IMR-90 (cell line): Measurements from ENCODE around the gene FCRL5. TPM values are rescaled to one million over a fixed set of nuclear protein-coding genes. Genes with fewer than 3 reads are reported as not detected.

ENCODE experiments used
- ATAC-seq: fragments of 200-7000 bp; cut with Tn5 transposase; 2 replicates; pipeline ENCODE4 v1.9.1; 2020; ENCODE audit warnings: low read depth, mild to moderate bottlenecking, moderate library complexity
- BruUV-seq: library from RNA; stranded (reverse); fragments of 400-500 nt; replicated peaks from 2 replicates; lab custom pipeline; 2021; lab: Mats Ljungman, UMichigan
- CTCF ChIA-PET: fragments of 300-600 bp; formaldehyde crosslinking; extraction: SDS; loops from one replicate; lab custom pipeline; 2021; ENCODE audit warnings: antibody characterized with exemption; lab: Yijun Ruan, JAX
- POLR2A ChIA-PET: fragments of 300-600 bp; sonication (Branson Sonifier 250); formaldehyde crosslinking; loops from one replicate; lab custom pipeline; 2022; ENCODE audit warnings: antibody characterized with exemption; ENCODE audit not compliant: unreplicated experiment; lab: Charles Lee
- DNase-seq: peaks from one replicate; pipeline ENCODE4 v3.0.0; 2013
- H2AFZ ChIP-seq: replicated peaks from 2 replicates; pipeline ENCODE3; 2013; ENCODE audit warnings: low read length, mild to moderate bottlenecking; ENCODE audit not compliant: poor library complexity
- H2AK5ac ChIP-seq: 2 replicates; pipeline ENCODE4 v1.6.1; 2013; ENCODE audit warnings: low read depth, low read length, inconsistent platforms
- H2AK9ac ChIP-seq: replicated peaks from 2 replicates; pipeline ENCODE3; 2013; ENCODE audit warnings: mild to moderate bottlenecking, low read depth, low read length, moderate library complexity; ENCODE audit not compliant: poor library complexity
- H2BK120ac ChIP-seq: 2 replicates; pipeline ENCODE4 v1.6.1; 2013; ENCODE audit warnings: low read depth, low read length, inconsistent platforms
- H2BK15ac ChIP-seq: 3 replicates; pipeline ENCODE4 v1.6.1; 2013; ENCODE audit warnings: low read depth, low read length, inconsistent platforms
- H2BK20ac ChIP-seq: 2 replicates; pipeline ENCODE4 v1.6.1; 2013; ENCODE audit warnings: low read depth, mild to moderate bottlenecking, inconsistent platforms, low read length, moderate library complexity
- H2BK5ac ChIP-seq: 2 replicates; pipeline ENCODE4 v1.6.1; 2013; ENCODE audit warnings: mild to moderate bottlenecking, low read depth, low read length, inconsistent platforms; ENCODE audit not compliant: poor library complexity, severe bottlenecking
- H3K14ac ChIP-seq: replicated peaks from 2 replicates; pipeline ENCODE4 v1.6.1; 2013; ENCODE audit warnings: low read depth, low read length, inconsistent platforms
- H3K18ac ChIP-seq: 2 replicates; pipeline ENCODE4 v1.6.1; 2013; ENCODE audit warnings: low read depth, low read length, control low read depth
- H3K23ac ChIP-seq: 2 replicates; pipeline ENCODE4 v1.6.1; 2013; ENCODE audit warnings: low read depth, low read length, inconsistent platforms
- H3K27ac ChIP-seq: 2 replicates; pipeline ENCODE4 v1.5.1; 2013; ENCODE audit warnings: mild to moderate bottlenecking, control low read depth, low read length; ENCODE audit not compliant: insufficient read depth
- H3K27me3 ChIP-seq: 2 replicates; pipeline ENCODE4 v1.6.1; 2013; ENCODE audit warnings: low read length; ENCODE audit not compliant: control insufficient read depth, insufficient read depth
- H3K36me3 ChIP-seq: 2 replicates; pipeline ENCODE4 v1.6.1; 2013; ENCODE audit warnings: low read length, mixed read lengths; ENCODE audit not compliant: control insufficient read depth, insufficient read depth
- H3K4ac ChIP-seq: 2 replicates; pipeline ENCODE4 v1.6.1; 2013; ENCODE audit warnings: low read depth, low read length, inconsistent platforms
- H3K4me1 ChIP-seq: 2 replicates; pipeline ENCODE4 v1.6.1; 2013; ENCODE audit warnings: low read length, mixed read lengths; ENCODE audit not compliant: control insufficient read depth, insufficient read depth
- H3K4me2 ChIP-seq: 2 replicates; pipeline ENCODE4 v1.6.1; 2013; ENCODE audit warnings: low read depth, mild to moderate bottlenecking, control low read depth, low read length, moderate library complexity
- H3K4me3 ChIP-seq: 2 replicates; pipeline ENCODE4 v1.5.1; 2013; ENCODE audit warnings: low read depth, mild to moderate bottlenecking, control low read depth, low read length, moderate library complexity; ENCODE audit not compliant: insufficient read depth
- H3K56ac ChIP-seq: 2 replicates; pipeline ENCODE4 v1.6.1; 2013; ENCODE audit warnings: low read length, inconsistent platforms; ENCODE audit not compliant: insufficient read depth; ENCODE audit errors: extremely low read depth
- H3K79me1 ChIP-seq, 2 experiments: 2 replicates each; pipeline ENCODE4 v1.6.1; 2013; ENCODE audit warnings: low read length in 2 of 2, inconsistent platforms in 1 of 2, low read depth in 1 of 2
- H3K9ac ChIP-seq: 2 replicates; pipeline ENCODE4 v1.6.1; 2013; ENCODE audit warnings: low read depth, low read length, control low read depth
- H3K9me1 ChIP-seq: 2 replicates; pipeline ENCODE4 v1.6.1; 2013; ENCODE audit warnings: low read length, inconsistent platforms; ENCODE audit not compliant: insufficient read depth
- H3K9me3 ChIP-seq: 2 replicates; pipeline ENCODE4 v1.6.1; 2013; ENCODE audit warnings: low read length; ENCODE audit not compliant: control insufficient read depth, insufficient read depth
- H4K20me1 ChIP-seq: 2 replicates; pipeline ENCODE4 v1.6.1; 2013; ENCODE audit warnings: low read length, inconsistent platforms; ENCODE audit not compliant: insufficient read depth
- H4K5ac ChIP-seq: 2 replicates; pipeline ENCODE4 v1.6.1; 2013; ENCODE audit warnings: mild to moderate bottlenecking, low read depth, low read length, control low read depth
- H4K8ac ChIP-seq, 2 experiments: 2 replicates each; pipeline ENCODE4 v1.6.1; 2013; ENCODE audit warnings: low read depth in 2 of 2, low read length in 2 of 2, control low read depth in 1 of 2, inconsistent platforms in 1 of 2
- H4K91ac ChIP-seq: 2 replicates; pipeline ENCODE4 v1.6.1; 2013; ENCODE audit warnings: low read depth, low read length, inconsistent platforms; ENCODE audit not compliant: insufficient read depth
- BHLHE40 ChIP-seq: fragments of 150-350 bp; IDR thresholded peaks from 2 replicates; pipeline ENCODE4 v1.6.1; 2016; ENCODE audit warnings: mild to moderate bottlenecking, low read depth, low read length
- CEBPB ChIP-seq: IDR thresholded peaks from 2 replicates; pipeline ENCODE4 v1.6.1; 2012; ENCODE audit warnings: low read depth, low read length, improper control_type of control experiment
- CHD1 ChIP-seq: IDR thresholded peaks from 2 replicates; pipeline ENCODE4 v1.6.1; 2012; ENCODE audit warnings: low read depth, low read length, improper control_type of control experiment
- FOS ChIP-seq: fragments of 150-350 bp; IDR thresholded peaks from 2 replicates; pipeline ENCODE4 v1.6.1; 2016; ENCODE audit warnings: low read depth, low read length
- MAFK ChIP-seq: IDR thresholded peaks from 2 replicates; pipeline ENCODE4 v1.6.1; 2012; ENCODE audit warnings: low read depth, low read length, improper control_type of control experiment
- MAZ ChIP-seq: IDR thresholded peaks from 2 replicates; pipeline ENCODE4 v1.6.1; 2012; ENCODE audit warnings: low read depth, mild to moderate bottlenecking, low read length, improper control_type of control experiment, moderate library complexity, borderline replicate concordance
- MXI1 ChIP-seq: IDR thresholded peaks from 2 replicates; pipeline ENCODE4 v1.6.1; 2012; ENCODE audit warnings: low read depth, mild to moderate bottlenecking, low read length, moderate library complexity, borderline replicate concordance
- NFE2L2 ChIP-seq: fragments of 150-350 bp; IDR thresholded peaks from 2 replicates; pipeline ENCODE4 v1.6.1; 2016; ENCODE audit warnings: low read depth, mild to moderate bottlenecking, low read length
- POLR2A ChIP-seq: IDR thresholded peaks from 2 replicates; pipeline ENCODE4 v1.6.1; 2012; ENCODE audit warnings: mild to moderate bottlenecking, low read depth, low read length
- RAD21 ChIP-seq: IDR thresholded peaks from 2 replicates; pipeline ENCODE4 v1.6.1; 2012; ENCODE audit warnings: low read length, improper control_type of control experiment
- RCOR1 ChIP-seq: IDR thresholded peaks from 2 replicates; pipeline ENCODE4 v1.6.1; 2012; ENCODE audit warnings: mild to moderate bottlenecking, low read length, improper control_type of control experiment; ENCODE audit not compliant: insufficient replicate concordance
- RFX5 ChIP-seq: IDR thresholded peaks from 2 replicates; pipeline ENCODE4 v1.8.0; 2012; ENCODE audit warnings: low read depth, mild to moderate bottlenecking, low read length, moderate library complexity
- SMC3 ChIP-seq: fragments of 150-350 bp; IDR thresholded peaks from 2 replicates; pipeline ENCODE4 v1.6.1; 2016; ENCODE audit warnings: low read depth, mild to moderate bottlenecking, antibody characterized with exemption, low read length, moderate library complexity
- dilution Hi-C: fragments of 300-500 bp; cut with HindIII; formaldehyde crosslinking; loops from one replicate; pipeline ENCODE4 v1.14.3; 2018; ENCODE audit warnings: low sequenced_read_pairs; ENCODE audit not compliant: unreplicated experiment
- in situ Hi-C: fragments of 300-500 bp; cut with MboI; formaldehyde crosslinking; loops from 3 replicates; pipeline ENCODE4 v1.14.3; 2019; ENCODE audit warnings: low sequenced_read_pairs, inconsistent platforms, mixed read lengths
- intact Hi-C: fragments of 100-400 bp; cut with micrococcal nuclease; formaldehyde crosslinking; loops from 2 replicates; pipeline ENCODE4 v1.10.0; 2022
- polyA plus RNA-seq, 3 experiments: library from polyadenylated mRNA; depleted of rRNA; stranded (reverse); fragments of >200 nt; gene quantifications; 2 replicates each; pipeline ENCODE4 v1.2.3, GENCODE V29; 2012; ENCODE audit warnings: low replicate concordance in 1 of 3
- total RNA-seq: library from RNA; depleted of rRNA; stranded (reverse); fragments of >200 nt; gene quantifications from 2 replicates; pipeline ENCODE4 v1.2.3, GENCODE V29; 2012
- TF ChIP-seq, protein P1 (sequence below): fragments of 150-350 bp; IDR thresholded peaks from 2 replicates; pipeline ENCODE4 v1.6.1; 2017; ENCODE audit warnings: mild to moderate bottlenecking, antibody characterized with exemption, low read length, low read depth
- TF ChIP-seq, protein P2 (sequence below): fragments of 150-350 bp; IDR thresholded peaks from 2 replicates; pipeline ENCODE4 v1.6.1; 2016; ENCODE audit warnings: low read depth, mild to moderate bottlenecking, low read length, moderate library complexity, borderline replicate concordance
- TF ChIP-seq, protein P3 (sequence below): conservative IDR thresholded peaks from 2 replicates; pipeline ENCODE4 v1.5.1; 2012; ENCODE audit warnings: mild to moderate bottlenecking, low read depth, low read length, improper control_type of control experiment

Gene FCRL5
- total and polyA plus RNA-seq, 2 of the 4 experiments (the other 2 are of a cell fraction), result not detected

DNA sequence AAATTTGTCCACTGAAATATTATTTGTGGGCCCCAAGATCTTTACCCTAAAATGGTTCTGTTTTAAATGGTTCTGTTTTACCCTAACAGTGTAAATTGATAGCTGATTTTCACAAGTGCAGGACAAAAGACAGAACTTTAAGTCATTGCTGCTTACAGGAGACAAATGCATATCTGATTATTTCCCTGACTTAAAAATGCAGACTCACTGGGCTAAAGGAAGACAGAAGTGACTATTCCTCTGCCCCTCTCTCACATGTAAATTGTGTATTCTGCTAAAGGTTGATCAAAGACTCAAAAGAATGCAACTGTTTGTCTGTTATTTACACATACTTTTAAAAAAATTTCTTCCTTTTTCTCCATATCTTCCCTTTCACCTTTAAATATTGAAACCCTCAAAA is 12.7 kb downstream of the FCRL5 start:
- no peak overlapping the region for H3K4me3 ChIP-seq
- CTCF ChIA-PET, result no interaction called here

More for the DNA sequence above, 12.7 kb downstream of the FCRL5 start:
- in situ Hi-C loops (no loop called here), intact Hi-C loops (no loop called here), dilution Hi-C loops (no loop called here)
- no peak overlapping the region for H3K4ac ChIP-seq
- no peak overlapping the region for H3K18ac ChIP-seq
- no peak overlapping the region for H3K23ac ChIP-seq
- no peak overlapping the region for H3K4me2 ChIP-seq
- no peak for ATAC-seq
- H4K5ac ChIP-seq, result no peak overlapping the region
- no peak overlapping the region for H2AK5ac ChIP-seq
- H2AFZ ChIP-seq, result no peak overlapping the region
- no TSS peak for BruUV-seq
- DNase-seq, result no peak
- H3K4me1 ChIP-seq, result no peaks in the 10 kb centered on the region
- no peak overlapping the region for H2AK9ac ChIP-seq
- H3K27me3 ChIP-seq, result no peaks in the 10 kb centered on the region
- H3K36me3 ChIP-seq, result no peaks in the 10 kb centered on the region
- H3K14ac ChIP-seq, result no peak overlapping the region
- no peak overlapping the region for H2BK15ac ChIP-seq
- no peaks in the 10 kb centered on the region for H4K20me1 ChIP-seq
- no peak overlapping the region for H2BK5ac ChIP-seq
- H3K9ac ChIP-seq, result no peak overlapping the region
- H4K91ac ChIP-seq, result no peak overlapping the region
- no peak overlapping the region for H2BK120ac ChIP-seq
- H3K27ac ChIP-seq, result no peak overlapping the region
- no peaks in the 10 kb centered on the region for H3K79me1 ChIP-seq
- TF ChIP-seq RAD21, result no peak
- TF ChIP-seq, protein P1, sequence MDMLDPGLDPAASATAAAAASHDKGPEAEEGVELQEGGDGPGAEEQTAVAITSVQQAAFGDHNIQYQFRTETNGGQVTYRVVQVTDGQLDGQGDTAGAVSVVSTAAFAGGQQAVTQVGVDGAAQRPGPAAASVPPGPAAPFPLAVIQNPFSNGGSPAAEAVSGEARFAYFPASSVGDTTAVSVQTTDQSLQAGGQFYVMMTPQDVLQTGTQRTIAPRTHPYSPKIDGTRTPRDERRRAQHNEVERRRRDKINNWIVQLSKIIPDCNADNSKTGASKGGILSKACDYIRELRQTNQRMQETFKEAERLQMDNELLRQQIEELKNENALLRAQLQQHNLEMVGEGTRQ, result no peak
- TF ChIP-seq MAZ, result no peak
- TF ChIP-seq POLR2A, result no peak
- TF ChIP-seq SMC3, result no peak
- TF ChIP-seq BHLHE40, result no peak
- TF ChIP-seq, protein P2, sequence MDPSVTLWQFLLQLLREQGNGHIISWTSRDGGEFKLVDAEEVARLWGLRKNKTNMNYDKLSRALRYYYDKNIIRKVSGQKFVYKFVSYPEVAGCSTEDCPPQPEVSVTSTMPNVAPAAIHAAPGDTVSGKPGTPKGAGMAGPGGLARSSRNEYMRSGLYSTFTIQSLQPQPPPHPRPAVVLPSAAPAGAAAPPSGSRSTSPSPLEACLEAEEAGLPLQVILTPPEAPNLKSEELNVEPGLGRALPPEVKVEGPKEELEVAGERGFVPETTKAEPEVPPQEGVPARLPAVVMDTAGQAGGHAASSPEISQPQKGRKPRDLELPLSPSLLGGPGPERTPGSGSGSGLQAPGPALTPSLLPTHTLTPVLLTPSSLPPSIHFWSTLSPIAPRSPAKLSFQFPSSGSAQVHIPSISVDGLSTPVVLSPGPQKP, result no peak
- TF ChIP-seq CHD1, result no peak
- no peak for TF ChIP-seq RCOR1
- no peak for TF ChIP-seq NFE2L2
- no peak for TF ChIP-seq MAFK
- TF ChIP-seq RFX5, result no peak
- TF ChIP-seq FOS, result no peak
- TF ChIP-seq, protein P3, sequence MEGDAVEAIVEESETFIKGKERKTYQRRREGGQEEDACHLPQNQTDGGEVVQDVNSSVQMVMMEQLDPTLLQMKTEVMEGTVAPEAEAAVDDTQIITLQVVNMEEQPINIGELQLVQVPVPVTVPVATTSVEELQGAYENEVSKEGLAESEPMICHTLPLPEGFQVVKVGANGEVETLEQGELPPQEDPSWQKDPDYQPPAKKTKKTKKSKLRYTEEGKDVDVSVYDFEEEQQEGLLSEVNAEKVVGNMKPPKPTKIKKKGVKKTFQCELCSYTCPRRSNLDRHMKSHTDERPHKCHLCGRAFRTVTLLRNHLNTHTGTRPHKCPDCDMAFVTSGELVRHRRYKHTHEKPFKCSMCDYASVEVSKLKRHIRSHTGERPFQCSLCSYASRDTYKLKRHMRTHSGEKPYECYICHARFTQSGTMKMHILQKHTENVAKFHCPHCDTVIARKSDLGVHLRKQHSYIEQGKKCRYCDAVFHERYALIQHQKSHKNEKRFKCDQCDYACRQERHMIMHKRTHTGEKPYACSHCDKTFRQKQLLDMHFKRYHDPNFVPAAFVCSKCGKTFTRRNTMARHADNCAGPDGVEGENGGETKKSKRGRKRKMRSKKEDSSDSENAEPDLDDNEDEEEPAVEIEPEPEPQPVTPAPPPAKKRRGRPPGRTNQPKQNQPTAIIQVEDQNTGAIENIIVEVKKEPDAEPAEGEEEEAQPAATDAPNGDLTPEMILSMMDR, result no peak
- TF ChIP-seq CEBPB, result no peak
- TF ChIP-seq MXI1, result no peak
- H3K9me1 ChIP-seq, result no peaks in the 10 kb centered on the region
- POLR2A ChIA-PET, result no interaction called here
- H3K9me3 ChIP-seq, result no peaks in the 10 kb centered on the region
- no peak overlapping the region for H3K56ac ChIP-seq
- H4K8ac ChIP-seq, result no peak overlapping the region
- H2BK20ac ChIP-seq, result no peak overlapping the region
